Fibroblast of skin of right biceps (primary cell): ENCODE data around the gene NDEL1.

ENCODE experiments used
- DNase-seq: peaks from one replicate; pipeline ENCODE4 v3.0.0-alpha.2; 2013

The NDEL1 gene

GRCh38 chr17:8417806-8418205 lies 17.9 kb upstream of the NDEL1 start:
- no peak for DNase-seq

GRCh38 chr17:8418471-8418870 lies 17.2 kb upstream of the NDEL1 start:
- no peak for DNase-seq

GRCh38 chr17:8419305-8419704 lies 16.4 kb upstream of the NDEL1 start:
- no peak for DNase-seq

- DNase-seq, result peak; percentile 7
Measured at GRCh38 chr17:8420041-8420934, 15.4 kb upstream of the NDEL1 start.

GRCh38 chr17:8421571-8421970 lies 14.1 kb upstream of the NDEL1 start:
- DNase-seq, result no peak

GRCh38 chr17:8426094-8426720 lies 9.5 kb upstream of the NDEL1 start:
- DNase-seq, result no peak

GRCh38 chr17:8426802-8427201 lies 8.9 kb upstream of the NDEL1 start:
- no peak for DNase-seq

- peak; percentile 25 for DNase-seq
Measured at GRCh38 chr17:8430966-8431365, 4.7 kb upstream of the NDEL1 start.

GRCh38 chr17:8436169-8436843 lies 622 bp downstream of the NDEL1 start:
- peak; percentile 64 for DNase-seq

GRCh38 chr17:8436844-8437171 lies 1.1 kb downstream of the NDEL1 start:
- no peak for DNase-seq

- no peak for DNase-seq
Measured at GRCh38 chr17:8438441-8438840, 2.8 kb downstream of the NDEL1 start.

- DNase-seq, result no peak
Measured at GRCh38 chr17:8439681-8440080, 4.0 kb downstream of the NDEL1 start.

GRCh38 chr17:8441690-8442089 lies 6.0 kb downstream of the NDEL1 start:
- DNase-seq, result no peak

- DNase-seq, result no peak
Measured at GRCh38 chr17:8442310-8442709, 6.6 kb downstream of the NDEL1 start.

GRCh38 chr17:8443756-8444155 lies 8.1 kb downstream of the NDEL1 start:
- no peak for DNase-seq

- DNase-seq, result no peak
Measured at GRCh38 chr17:8444494-8444893, 8.8 kb downstream of the NDEL1 start.

GRCh38 chr17:8445536-8445935 lies 9.9 kb downstream of the NDEL1 start:
- no peak for DNase-seq

GRCh38 chr17:8447799-8448198 lies 12.1 kb downstream of the NDEL1 start:
- no peak for DNase-seq

GRCh38 chr17:8448310-8448709 lies 12.6 kb downstream of the NDEL1 start:
- no peak for DNase-seq

- DNase-seq, result no peak
Measured at GRCh38 chr17:8451933-8452614, 16.4 kb downstream of the NDEL1 start.

GRCh38 chr17:8453326-8453725 lies 17.6 kb downstream of the NDEL1 start:
- no peak for DNase-seq

- DNase-seq, result no peak
Measured at GRCh38 chr17:8455665-8456209, 20.1 kb downstream of the NDEL1 start.

- DNase-seq, result no peak
Measured at GRCh38 chr17:8458128-8458527, 22.4 kb downstream of the NDEL1 start.
